Astrocyte (in vitro differentiated cells and primary cell): ENCODE results near the gene CERS1.

Experiments
- CTCF ChIP-seq: IDR thresholded peaks from 2 replicates; pipeline ENCODE4 v1.5.1; 2011; ENCODE audit warnings: low read depth, mild to moderate bottlenecking, inconsistent platforms, low read length, moderate library complexity; ENCODE audit not compliant: insufficient read depth
- EZH2 ChIP-seq: IDR thresholded peaks from 2 replicates; pipeline ENCODE4 v1.6.1; 2012; ENCODE audit warnings: mild to moderate bottlenecking, low read length, inconsistent platforms; ENCODE audit not compliant: insufficient read depth

- TF ChIP-seq CTCF (no peak), EZH2 (no peak)
These were observed 64.2 kb downstream of the CERS1 start, which contains the start of gene UPF1 for GRCh38 chr19:18831524-18832305.
